PC-9 (cell line): ENCODE results near the gene GLP2R. TPM values are rescaled to one million over a fixed set of nuclear protein-coding genes. Genes with fewer than 3 reads are reported as not detected.

Experiments used
- BruUV-seq: library from RNA; stranded (reverse); fragments of 400-500 nt; replicated peaks from 2 replicates; lab custom pipeline; 2021; lab: Mats Ljungman, UMichigan
- CTCF ChIA-PET: fragments of 300-600 bp; sonication (Branson Sonifier 250); formaldehyde crosslinking; loops from one replicate; lab custom pipeline; 2022; ENCODE audit warnings: antibody characterized with exemption; lab: Charles Lee
- POLR2A ChIA-PET: fragments of 300-600 bp; sonication (Branson Sonifier 250); formaldehyde crosslinking; loops from one replicate; lab custom pipeline; 2022; ENCODE audit warnings: antibody characterized with exemption; ENCODE audit not compliant: unreplicated experiment; lab: Charles Lee
- DNase-seq, 2 experiments: peaks; one replicate each; pipeline versions ENCODE4 v3.0.0 to v3.0.0-alpha.2; 2015 to 2022; ENCODE audit warnings: mixed read lengths in 1 of 2
- H2AFZ ChIP-seq: fragments of 200-600 bp; sonication (generic); 2 replicates; pipeline ENCODE4 v1.8.1; 2017; ENCODE audit warnings: antibody characterized with exemption
- H3F3A ChIP-seq: fragments of 200-600 bp; sonication (generic); 2 replicates; pipeline ENCODE4 v1.8.1; 2017; ENCODE audit warnings: antibody characterized with exemption, mild to moderate bottlenecking, low read depth; ENCODE audit not compliant: insufficient read depth
- H3K27ac ChIP-seq: fragments of 200-600 bp; sonication (generic); 2 replicates; pipeline ENCODE4 v1.6.1; 2016; ENCODE audit warnings: mixed run types
- H3K27me3 ChIP-seq: fragments of 200-600 bp; sonication (generic); 2 replicates; pipeline ENCODE4 v1.6.1; 2016; ENCODE audit warnings: low read depth, mixed run types; ENCODE audit not compliant: insufficient read depth
- H3K36me3 ChIP-seq: fragments of 200-600 bp; sonication (generic); 2 replicates; pipeline ENCODE4 v1.6.1; 2016; ENCODE audit warnings: low read depth, mixed run types
- H3K4me1 ChIP-seq: fragments of 200-600 bp; sonication (generic); replicated peaks from 2 replicates; pipeline ENCODE4 v1.6.1; 2016; ENCODE audit warnings: mixed run types; ENCODE audit not compliant: insufficient read depth
- H3K4me2 ChIP-seq: fragments of 200-600 bp; sonication (generic); 2 replicates; pipeline ENCODE4 v1.6.1; 2017; ENCODE audit warnings: mixed run types
- H3K4me3 ChIP-seq: fragments of 200-600 bp; sonication (generic); 2 replicates; pipeline ENCODE4 v1.6.1; 2016; ENCODE audit warnings: mixed run types
- H3K79me2 ChIP-seq: fragments of 200-600 bp; sonication (generic); 2 replicates; pipeline ENCODE4 v1.6.1; 2017; ENCODE audit warnings: low read depth, mixed run types
- H3K9me2 ChIP-seq: fragments of 200-600 bp; sonication (generic); 2 replicates; pipeline ENCODE4 v1.8.1; 2017; ENCODE audit warnings: mild to moderate bottlenecking; ENCODE audit not compliant: insufficient read depth
- H3K9me3 ChIP-seq: fragments of 200-600 bp; sonication (generic); 2 replicates; pipeline ENCODE4 v1.8.1; 2016; ENCODE audit warnings: low read depth; ENCODE audit not compliant: insufficient read depth
- H4K20me1 ChIP-seq: fragments of 200-600 bp; sonication (generic); 2 replicates; pipeline ENCODE4 v1.8.1; 2017; ENCODE audit not compliant: insufficient read depth
- CTCF ChIP-seq: fragments of 200-600 bp; sonication (generic); conservative IDR thresholded peaks from 2 replicates; pipeline ENCODE4 v1.6.1; 2017; ENCODE audit warnings: mixed run types, antibody characterized with exemption, mild to moderate bottlenecking, moderate library complexity
- EZH2 ChIP-seq: fragments of 200-600 bp; sonication (generic); IDR thresholded peaks from 2 replicates; pipeline ENCODE4 v1.8.0; 2017; ENCODE audit warnings: antibody characterized with exemption, low read depth
- intact Hi-C: fragments of 100-400 bp; cut with micrococcal nuclease; formaldehyde crosslinking; loops from one replicate; pipeline ENCODE4 v1.10.0; 2022; ENCODE audit not compliant: unreplicated experiment
- total RNA-seq: library from RNA; stranded (reverse); gene quantifications from 2 replicates; pipeline ENCODE4 v1.2.3, GENCODE V29; 2021

GLP2R gene
- total RNA-seq, 1 experiment from 2014 or later: 3.2 TPM

- Histone ChIP-seq H3K9me3 (no peaks in the 10 kb centered on the region), H3K79me2 (no peaks in the 10 kb centered on the region), H3K36me3 (no peaks in the 10 kb centered on the region), H3K27me3 (no peaks in the 10 kb centered on the region), H3K27ac (no peak overlapping the region), H3K4me2 (no peak overlapping the region), H3K4me1 (no peaks in the 10 kb centered on the region), H2AFZ (no peak overlapping the region), H4K20me1 (no peaks in the 10 kb centered on the region), H3K4me3 (no peak overlapping the region), H3K9me2 (no peaks in the 10 kb centered on the region), H3F3A (no peaks in the 10 kb centered on the region)
- POLR2A ChIA-PET: no interaction called here
- no peak for DNase-seq
- TF ChIP-seq EZH2: no peak
- no peak for TF ChIP-seq CTCF
- CTCF ChIA-PET: no interaction called here
- BruUV-seq: no TSS peak
- intact Hi-C loops: no loop called here
Measured at GRCh38 chr17:9917131-9917530, 91.4 kb downstream of the GLP2R start.

- BruUV-seq: no TSS peak
- Histone ChIP-seq H3K4me1 (no peaks in the 10 kb centered on the region), H3K36me3 (no peaks in the 10 kb centered on the region), H3K4me3 (no peak overlapping the region), H3K27me3 (no peaks in the 10 kb centered on the region), H3K79me2 (no peaks in the 10 kb centered on the region), H3K9me2 (no peaks in the 10 kb centered on the region), H3F3A (no peaks in the 10 kb centered on the region), H3K4me2 (no peak overlapping the region), H3K9me3 (no peaks in the 10 kb centered on the region), H4K20me1 (no peaks in the 10 kb centered on the region), H3K27ac (no peak overlapping the region), H2AFZ (no peak overlapping the region)
- no peak for DNase-seq
- TF ChIP-seq EZH2 (no peak), CTCF (no peak)
- POLR2A ChIA-PET: no interaction called here
- CTCF ChIA-PET: no interaction called here
- intact Hi-C loops: no loop called here
Measured at GRCh38 chr17:9917801-9918200, 92.1 kb downstream of the GLP2R start.

- CTCF ChIA-PET: no interaction called here
- no TSS peak for BruUV-seq
- no peaks in the 10 kb centered on the region for H3K9me3 ChIP-seq
- TF ChIP-seq EZH2 (no peak), CTCF (no peak)
- no peaks in the 10 kb centered on the region for H3K9me2 ChIP-seq
- H3F3A ChIP-seq: no peaks in the 10 kb centered on the region
- no peak overlapping the region for H3K27ac ChIP-seq
- H3K4me1 ChIP-seq: no peaks in the 10 kb centered on the region
- H3K4me2 ChIP-seq: no peak overlapping the region
- no peak overlapping the region for H2AFZ ChIP-seq
- no peak for DNase-seq
- POLR2A ChIA-PET: no interaction called here
- H3K79me2 ChIP-seq: no peaks in the 10 kb centered on the region
- H3K36me3 ChIP-seq: no peaks in the 10 kb centered on the region
- no peaks in the 10 kb centered on the region for H4K20me1 ChIP-seq
- intact Hi-C loops: no loop called here
- no peak overlapping the region for H3K4me3 ChIP-seq
- H3K27me3 ChIP-seq: no peaks in the 10 kb centered on the region
Measured at GRCh38 chr17:9918352-9918751, 92.6 kb downstream of the GLP2R start.
